Suppressor macrophage treated with lipopolysaccharide for 1 hour (primary cell): Measurements from ENCODE around the gene IQSEC1.

Experiments
- DNase-seq, 3 donors: peaks; one replicate each; pipeline ENCODE4 v3.0.0-alpha.2; 2020 to 2022

The IQSEC1 gene

DNA sequence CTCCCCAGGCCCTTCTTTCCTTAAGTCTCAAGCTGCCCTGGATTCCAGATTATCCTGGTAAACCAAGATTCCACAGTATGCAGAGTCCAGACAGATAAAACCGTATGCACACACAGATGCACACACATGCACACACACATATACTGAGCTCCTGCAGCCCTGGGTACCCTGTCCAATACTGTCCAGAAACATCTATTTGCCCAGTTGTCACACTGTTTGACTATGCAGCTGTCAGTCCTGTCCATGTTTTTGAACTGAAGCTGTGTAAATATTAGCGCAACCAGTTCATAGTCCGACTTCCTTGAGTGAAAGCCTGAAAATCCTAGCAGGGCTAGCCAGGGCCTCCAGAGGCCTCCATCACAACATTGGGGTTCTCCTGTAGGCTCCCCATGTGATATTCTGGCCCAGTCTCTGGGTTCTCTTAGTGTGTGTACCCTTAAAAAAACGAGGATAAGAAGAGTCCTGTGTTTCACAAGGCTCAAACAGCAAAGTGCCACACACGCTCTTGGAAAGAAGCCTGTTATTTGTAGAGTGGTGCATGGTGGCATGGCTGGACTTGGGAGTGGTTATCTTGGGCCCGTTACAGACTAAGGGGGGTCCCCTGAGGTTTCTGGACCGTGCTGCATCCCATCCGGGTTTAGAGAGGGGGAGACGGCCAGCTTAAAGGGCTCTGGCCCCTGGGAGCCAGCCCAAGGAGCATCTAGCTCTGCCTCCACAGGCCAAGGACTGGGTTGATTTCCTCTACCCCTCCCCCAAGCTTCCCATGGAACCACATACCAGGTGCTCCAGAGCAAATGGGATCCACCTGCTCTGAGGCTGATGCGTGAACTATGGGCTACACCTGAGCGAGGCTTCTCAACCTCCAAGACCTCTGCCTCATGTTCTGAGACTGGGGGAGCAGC lies 108.3 kb downstream of the IQSEC1 start:
- no peak for DNase-seq

- DNase-seq: peak; percentile 78 to 88 (median 83)
These were observed 109.1 kb downstream of the IQSEC1 start for GRCh38 chr3:12963922-12964701.

DNA sequence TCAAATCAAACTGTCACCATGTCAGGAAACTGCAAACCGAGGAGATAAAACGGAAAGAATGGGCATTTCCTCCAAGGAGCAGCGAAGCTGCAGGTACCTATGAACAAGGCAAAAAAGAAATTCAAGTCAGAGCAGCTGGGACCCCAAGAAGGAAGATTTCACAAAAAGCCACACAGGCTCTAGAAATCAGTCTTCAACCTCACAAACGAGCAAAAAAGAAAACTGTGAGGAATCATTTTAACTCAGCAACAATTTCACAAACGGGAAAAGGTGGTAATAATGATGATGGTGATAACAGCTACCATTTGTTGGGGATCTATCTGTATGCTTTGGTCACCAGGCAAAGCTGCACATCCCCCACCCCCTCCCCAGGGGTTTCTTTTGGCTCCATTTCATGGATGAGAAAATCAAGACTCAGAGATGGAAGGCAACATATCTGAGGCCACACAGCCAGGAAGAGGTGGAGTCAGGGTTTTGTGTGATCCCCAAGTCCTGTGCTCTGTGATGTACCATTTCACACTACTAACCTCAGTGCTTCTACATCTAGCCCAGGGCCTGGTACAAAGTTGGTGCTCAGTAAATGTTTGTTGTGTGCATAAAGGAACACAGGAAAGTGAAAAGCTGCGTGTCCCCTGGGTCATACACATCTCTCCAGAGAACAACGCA lies 109.9 kb downstream of the IQSEC1 start:
- no peak for DNase-seq

GRCh38 chr3:12962292-12962691 lies 110.9 kb downstream of the IQSEC1 start:
- no peak for DNase-seq

DNA sequence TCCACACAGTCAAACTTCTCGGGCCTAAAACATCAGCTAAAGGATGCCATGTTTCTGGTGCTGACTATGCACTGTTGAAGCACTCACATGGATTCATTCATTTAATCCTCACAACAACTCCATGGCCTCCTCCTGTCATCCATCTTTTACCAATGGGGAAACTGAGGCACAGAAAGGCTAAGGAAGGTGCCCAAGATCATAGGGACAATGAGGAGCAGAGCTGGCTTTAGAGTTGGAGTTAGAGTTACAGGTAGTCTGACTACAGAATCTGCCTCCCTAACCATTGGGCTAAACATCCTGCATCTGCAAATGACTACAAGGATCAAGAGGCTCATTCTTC lies 111.6 kb downstream of the IQSEC1 start:
- no peak for DNase-seq

- no peak for DNase-seq
These were observed 112.1 kb downstream of the IQSEC1 start for GRCh38 chr3:12961007-12961696.

DNA sequence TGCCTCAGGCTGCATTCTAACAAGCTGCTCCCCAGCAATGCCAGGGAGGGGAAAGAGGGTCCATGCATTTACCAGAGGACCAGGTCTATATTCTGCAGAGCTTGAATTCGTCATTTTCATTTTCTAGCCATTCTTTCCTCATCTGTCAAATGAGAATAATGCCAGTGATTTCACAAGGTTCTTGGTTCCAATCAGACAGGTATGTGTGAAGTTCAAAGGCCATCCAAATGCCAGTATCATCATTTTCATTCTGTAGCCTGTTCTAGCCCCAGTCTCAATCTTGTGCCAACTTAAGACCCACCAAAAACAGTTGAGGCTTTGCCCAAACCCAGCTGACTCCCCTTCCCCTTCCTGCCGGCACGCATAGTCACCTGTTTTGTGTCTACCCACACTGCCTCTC lies 112.7 kb downstream of the IQSEC1 start:
- no peak for DNase-seq

GRCh38 chr3:12959838-12960378 lies 113.3 kb downstream of the IQSEC1 start:
- DNase-seq: peak; percentile 69 to 79 (median 74)

DNA sequence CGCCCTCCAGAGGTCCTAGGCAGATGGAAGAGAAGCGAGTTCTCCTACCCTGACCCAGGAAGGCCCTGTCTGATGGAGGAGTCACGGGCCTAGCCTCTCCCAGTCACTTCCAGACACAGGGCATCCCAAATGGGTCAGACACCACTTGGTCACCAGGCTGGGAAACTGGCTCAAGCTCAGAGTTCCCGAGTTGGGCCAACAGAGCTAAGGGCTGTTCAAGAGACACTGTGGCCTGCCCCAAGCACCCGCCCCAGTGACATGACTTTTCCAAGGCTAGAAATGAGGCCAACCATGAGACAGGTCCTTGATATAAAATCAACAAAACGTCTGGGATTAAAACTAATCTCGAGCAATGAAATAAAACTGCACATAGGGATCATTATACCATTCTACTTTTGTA lies 113.8 kb downstream of the IQSEC1 start:
- no peak for DNase-seq

GRCh38 chr3:12957824-12958792 lies 115.1 kb downstream of the IQSEC1 start:
- no peak for DNase-seq

- no peak for DNase-seq
These were observed 115.9 kb downstream of the IQSEC1 start for GRCh38 chr3:12957339-12957738.

- no peak for DNase-seq
These were observed 116.9 kb downstream of the IQSEC1 start for GRCh38 chr3:12956316-12956660.

- no peak for DNase-seq
These were observed 117.4 kb downstream of the IQSEC1 start for GRCh38 chr3:12955651-12956315.

GRCh38 chr3:12954891-12955650 lies 118.2 kb downstream of the IQSEC1 start:
- peak; percentile 74 to 83 (median 74) for DNase-seq

DNA sequence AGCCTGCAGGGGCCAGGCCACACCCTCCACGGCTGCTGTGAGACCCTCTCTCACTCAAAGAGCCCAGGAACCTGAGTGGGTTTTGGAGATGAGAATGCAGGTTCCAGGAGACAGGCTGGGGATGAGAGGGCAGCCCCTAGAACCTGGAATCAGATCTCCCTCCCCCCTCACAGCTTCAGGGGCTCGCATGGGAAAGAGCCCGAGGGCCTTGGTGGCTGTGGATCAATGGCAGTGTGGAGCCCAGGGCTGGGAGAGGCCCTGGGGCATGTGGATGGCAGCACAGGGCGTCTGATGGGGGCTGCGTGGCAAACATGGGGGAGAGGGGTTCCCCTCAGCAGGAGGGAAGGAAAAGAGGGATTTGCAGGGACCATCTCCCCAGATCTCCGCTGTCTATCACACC lies 119.0 kb downstream of the IQSEC1 start:
- DNase-seq: no peak

DNA sequence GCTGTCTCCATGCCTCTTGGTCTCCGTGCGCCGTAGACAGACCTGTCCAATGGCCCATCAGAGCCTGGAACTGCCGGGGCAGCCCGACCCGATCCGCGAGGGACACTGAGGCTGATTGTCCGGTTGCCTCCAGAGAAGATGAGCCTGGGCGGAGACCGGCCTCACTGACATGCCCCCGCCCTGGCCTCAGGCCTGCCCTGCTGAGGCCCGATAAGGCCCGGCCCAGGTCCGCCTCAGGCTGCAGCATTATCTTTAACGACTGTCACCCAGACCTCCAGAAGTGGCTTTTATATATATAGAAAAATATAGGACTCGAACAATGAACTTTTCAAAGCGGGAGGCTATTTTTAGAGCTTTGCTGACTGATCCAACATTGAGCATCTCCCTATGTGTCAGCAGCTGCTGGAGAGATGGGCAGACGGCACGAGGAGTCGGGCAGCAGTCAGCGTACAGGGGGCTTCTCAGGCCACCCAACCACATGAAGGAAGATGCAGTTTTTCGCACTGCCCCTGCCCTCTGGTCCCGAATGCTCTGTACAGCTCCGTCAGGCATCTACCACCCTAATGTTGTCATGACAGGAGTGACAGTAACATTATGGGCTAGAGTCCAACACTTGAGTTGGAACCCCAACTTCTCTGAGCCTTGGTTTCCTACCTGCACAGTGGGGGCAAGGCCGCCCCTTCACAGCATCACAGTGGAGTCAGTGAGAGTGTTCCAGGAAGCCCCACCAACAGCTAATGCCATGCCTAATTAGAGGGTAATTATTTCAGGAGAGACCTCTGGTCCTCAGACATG lies 119.8 kb downstream of the IQSEC1 start:
- DNase-seq: no peak

- no peak for DNase-seq
These were observed 120.7 kb downstream of the IQSEC1 start for GRCh38 chr3:12952343-12953200.
